GM21447 (cell line): ENCODE results near the gene FAM221B.

Experiments
- ATAC-seq: cut with Tn5 transposase; IDR thresholded peaks from one replicate; pipeline ENCODE4 v1.9.1; 2021; ENCODE audit not compliant: unreplicated experiment

FAM221B gene

DNA sequence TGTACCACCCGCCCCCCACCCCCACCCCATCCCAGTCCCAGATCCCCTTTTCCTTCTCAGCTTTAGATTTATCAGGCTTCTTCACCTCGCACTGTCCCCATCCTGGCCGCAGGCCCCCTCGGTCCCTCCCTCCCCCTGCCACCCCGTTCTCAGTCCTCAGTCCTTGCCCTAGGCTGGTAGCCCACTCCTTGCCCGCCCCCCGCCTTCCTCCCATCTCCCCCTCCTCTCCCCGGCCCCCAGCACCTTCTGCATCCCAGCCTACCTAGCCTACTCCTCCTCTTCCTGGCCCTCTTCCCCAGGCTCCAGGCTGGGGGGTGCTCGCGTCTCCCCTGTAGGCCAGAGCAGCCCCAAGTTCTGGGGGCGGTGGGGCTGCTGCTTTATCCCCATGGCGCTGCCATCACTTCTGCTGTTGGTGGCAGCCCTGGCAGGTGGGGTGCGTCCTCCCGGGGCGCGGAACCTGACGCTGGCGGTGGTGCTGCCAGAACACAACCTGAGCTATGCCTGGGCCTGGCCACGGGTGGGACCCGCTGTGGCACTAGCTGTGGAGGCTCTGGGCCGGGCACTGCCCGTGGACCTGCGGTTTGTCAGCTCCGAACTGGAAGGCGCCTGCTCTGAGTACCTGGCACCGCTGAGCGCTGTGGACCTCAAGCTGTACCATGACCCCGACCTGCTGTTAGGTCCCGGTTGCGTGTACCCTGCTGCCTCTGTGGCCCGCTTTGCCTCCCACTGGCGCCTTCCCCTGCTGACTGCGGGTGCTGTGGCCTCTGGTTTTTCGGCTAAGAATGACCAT is 36.3 kb downstream of the FAM221B start:
- ATAC-seq = no peak

DNA sequence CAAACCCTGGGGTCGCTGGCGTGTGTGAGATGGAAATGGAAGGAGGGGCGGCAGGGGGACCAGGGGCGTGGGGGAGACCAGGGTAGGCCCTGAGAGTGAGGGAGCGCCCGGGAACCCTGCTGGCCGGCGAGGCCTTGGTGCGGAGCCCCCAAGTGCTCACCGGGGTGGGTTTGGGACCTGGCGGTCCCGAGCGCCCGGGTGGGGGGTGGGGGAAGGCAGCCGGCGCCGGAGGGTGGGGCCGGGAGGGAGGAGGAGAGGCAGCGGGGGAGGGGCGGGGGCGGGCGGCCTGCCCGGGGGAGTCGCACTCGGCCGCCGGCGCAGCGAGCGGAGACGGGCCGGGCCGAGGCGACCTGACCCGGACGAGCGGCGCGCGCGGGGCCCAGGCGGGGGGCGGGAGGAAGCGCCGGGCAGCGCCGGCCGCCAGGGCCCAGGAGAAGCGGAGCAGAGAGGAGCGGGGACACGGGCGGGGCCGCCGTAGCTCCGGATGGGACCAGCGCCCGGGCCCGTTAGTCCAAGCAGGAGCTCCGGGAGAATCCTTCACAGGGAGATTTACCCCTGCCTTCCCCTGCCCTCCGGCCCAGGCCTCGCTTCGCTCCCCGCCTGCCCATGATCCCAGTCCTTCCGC is 37.1 kb downstream of the FAM221B start, which contains the start of gene NPR2:
TSS of gene NPR2 (plus strand) at position 295 of the 625 bp plus-strand sequence. CDS start 818 bp downstream, outside the sequence.
- no peak for ATAC-seq

DNA sequence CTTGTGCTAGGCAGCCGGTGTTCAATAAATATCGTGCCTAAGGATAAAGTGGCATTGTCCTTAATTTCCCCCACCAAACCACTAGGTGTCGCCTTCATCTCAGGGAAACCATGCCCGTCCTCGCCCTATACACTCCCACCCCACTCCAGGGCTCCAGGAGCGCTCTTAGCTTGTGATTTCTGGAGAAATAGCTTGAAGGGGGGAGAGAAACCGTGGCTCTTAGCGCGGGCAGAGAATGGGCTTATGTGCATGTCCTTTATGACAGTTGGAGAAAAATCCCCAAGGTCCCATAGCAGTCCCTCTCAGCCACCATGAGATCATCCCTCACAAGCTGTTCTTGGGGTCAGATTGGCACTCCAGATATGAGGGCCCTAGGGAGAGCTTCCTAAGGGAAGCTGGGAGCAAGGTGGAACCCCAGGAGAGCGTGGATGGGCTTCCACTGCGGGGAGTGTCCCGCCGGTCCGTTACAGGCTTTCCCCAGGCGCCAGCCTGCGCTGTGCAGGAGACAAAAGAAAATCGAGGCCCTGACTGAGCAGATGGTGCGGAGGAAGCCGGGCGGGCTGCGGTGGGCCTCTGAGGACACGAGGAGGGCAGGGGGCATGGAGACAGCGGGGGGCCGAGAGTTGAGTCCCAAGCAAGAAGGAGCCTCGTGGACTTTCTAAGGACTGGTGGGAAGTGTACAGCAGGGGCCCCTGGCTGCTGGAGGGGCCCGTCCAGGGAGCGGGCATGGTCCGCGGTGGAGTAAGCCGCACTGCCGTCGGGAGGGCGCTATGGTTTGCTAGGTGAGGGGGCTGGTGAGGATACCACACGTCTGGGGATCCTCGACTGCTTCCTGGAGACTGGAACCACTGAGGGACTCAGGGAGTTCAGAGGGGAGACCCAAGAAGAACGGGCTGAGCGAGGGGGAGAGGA is 37.9 kb downstream of the FAM221B start:
- ATAC-seq = no peak

DNA sequence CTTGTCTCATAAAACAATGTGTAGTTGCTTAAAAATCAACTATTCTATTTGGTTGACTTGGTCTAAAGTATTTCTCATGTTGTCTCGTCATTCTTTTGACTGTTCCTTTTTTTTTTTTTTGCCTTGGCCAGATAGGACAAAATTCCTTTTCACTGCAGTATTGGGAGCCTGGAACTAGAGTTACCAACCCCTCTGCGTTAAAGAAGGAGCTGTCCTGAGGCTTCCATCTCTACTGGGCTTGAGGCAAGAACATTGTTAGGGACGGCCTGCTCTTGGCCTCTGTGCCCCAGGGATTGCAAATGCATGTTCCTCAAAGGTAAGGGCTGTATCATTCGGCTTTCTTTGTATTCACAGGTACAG is 38.5 kb downstream of the FAM221B start:
- ATAC-seq = no peak

- no peak for ATAC-seq
Measured at GRCh38 chr9:35789541-35789940, 39.0 kb downstream of the FAM221B start.

DNA sequence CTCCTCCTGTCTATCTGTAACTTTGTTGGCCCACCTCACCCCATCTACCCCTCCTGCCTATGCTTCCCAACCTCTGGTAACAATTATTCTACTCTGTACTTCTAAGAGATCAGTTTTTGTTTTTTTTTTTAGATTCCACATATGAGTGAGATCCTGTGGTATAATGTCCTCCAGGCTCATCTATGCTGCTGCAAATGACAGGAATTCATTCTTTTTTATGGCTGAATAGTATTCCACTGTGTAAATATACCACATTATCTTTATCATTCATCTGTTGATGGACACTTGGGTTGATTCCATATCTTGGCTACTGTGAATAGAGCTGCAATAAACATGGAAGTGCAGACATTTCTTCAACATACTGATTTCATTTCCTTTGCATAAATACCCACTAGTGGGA is 45.1 kb downstream of the FAM221B start:
- no peak for ATAC-seq

GRCh38 chr9:35781066-35781465 is 47.5 kb downstream of the FAM221B start:
- no peak for ATAC-seq

DNA sequence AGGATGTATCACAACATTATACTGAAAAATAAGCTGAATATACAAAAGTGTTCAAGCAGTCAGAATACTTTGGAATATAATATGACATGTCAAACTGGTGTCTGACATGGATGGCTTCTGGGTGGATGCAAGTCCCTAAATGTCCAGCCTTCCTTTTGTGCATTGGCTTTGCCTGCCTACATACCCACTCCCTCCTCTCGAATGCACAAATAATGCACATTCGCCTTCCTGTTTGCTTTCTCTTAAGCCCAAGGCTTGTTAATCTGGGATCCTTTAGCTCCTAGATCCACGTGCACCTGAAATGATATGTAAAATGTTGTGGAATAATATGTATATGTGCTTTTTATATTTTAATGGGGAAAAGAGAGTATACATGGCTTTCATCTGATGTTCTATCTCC is 50.0 kb downstream of the FAM221B start:
- no peak for ATAC-seq

DNA sequence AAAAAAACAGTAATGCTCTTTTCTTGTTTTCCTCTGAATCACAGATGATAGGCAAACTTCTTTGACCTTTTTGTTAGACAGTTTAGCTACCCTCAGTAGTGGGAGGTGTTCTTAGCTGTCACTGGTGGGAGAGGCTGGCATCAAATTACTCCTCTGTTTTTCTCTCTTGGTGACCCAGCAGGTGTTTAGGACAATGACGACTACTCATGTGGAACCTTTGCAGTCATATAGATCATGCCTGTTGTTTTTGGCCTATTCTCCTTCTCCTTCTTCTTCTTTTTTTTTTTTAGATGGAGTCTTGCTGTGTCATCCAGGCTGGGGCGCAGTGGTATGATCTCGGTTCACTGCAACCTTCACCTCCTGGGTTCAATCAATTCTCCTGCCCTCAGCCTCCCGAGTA is 52.5 kb downstream of the FAM221B start:
- no peak for ATAC-seq

DNA sequence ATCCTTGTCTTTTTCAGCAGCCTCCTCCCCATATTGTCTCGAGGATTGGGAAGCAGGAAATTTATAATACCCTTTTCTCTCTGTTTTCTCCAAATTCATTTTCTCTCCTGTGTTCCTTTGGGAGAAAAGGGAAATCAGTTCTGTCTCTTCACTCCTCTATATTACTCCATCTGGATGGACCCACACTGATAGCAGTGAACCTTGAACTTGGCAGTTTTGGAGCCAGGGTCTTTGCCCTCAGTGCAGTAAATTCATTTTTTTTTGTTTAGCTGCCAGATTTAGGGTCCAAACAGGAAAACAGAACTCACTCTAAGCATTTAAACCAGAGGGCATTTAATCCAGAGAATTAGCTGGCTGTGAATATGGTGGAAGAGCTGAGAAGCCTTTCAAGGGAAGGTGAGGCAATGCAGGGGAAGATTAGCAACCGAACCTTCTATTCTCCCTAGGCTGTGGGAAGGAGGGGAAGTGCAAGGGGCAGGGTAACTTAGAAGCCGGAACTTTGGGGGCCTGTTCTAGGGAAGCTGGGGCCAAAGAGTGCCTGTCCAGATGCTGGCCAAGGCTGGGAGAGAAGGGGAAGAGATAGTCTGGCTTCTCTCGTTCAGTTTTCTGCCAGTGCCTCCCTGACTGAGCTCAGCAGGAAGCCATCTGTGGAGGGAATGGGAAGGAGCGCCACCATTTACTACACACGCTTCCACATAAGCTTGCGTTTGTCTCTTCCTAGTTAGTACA is 53.5 kb downstream of the FAM221B start:
- ATAC-seq = no peak

DNA sequence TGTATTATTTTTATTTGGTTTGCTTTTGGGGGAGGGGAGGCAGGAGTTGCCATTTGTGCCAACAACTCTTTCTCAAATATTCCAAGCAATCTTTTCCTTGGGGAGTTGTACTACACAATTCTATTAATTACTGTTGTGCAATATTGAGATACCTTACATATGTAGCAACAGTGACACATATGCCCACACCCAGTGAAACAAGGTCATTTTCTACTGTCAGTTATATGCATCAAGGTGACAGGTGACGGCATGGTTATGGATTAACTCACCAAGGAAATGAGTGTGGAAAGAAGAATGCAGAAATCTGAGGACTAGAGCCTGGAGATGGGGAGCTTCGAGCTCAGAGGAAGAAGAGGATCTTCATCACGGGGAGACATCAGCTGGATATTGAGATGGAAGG is 56.6 kb downstream of the FAM221B start:
- no peak for ATAC-seq

DNA sequence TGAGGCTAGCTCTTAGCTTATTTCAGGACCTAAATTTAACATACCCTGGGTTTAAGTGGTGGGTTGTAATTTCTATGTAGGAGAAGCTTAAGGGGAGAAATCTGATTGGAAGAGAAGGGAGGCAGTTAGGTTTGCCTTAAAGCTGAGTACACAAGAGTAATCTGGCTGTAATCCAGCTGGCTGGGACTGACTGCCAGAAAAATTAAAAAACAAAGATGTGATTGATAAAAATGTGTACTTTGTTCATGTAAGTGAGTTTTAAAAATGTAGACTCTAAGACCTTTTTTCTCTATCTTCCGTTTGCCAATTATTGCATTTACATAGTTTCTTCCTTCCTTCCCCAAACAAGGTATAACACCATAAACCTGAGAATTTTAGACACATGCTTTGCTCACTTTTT is 57.0 kb downstream of the FAM221B start:
- ATAC-seq = no peak

GRCh38 chr9:35771075-35771433 is 57.5 kb downstream of the FAM221B start:
- ATAC-seq = no peak

- ATAC-seq = no peak
Measured at GRCh38 chr9:35769763-35770162, 58.8 kb downstream of the FAM221B start.

DNA sequence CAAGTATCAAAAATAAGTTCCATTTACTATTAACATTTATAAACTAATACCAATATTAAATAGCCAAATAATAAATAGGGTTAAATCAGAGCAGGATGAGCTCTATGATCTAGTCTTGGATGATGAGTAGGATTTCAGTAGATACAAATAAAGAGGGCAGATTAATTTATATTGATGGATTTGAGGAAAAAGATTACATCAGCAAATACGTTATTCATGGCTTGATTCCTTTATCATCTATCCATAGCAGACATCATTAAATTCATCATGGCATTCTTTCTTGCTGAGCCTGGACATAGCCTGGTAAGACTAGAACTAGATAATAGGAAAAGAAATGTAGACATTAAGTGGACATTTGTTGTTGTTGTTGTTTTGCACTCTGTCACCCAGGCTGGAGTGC is 61.1 kb downstream of the FAM221B start:
- no peak for ATAC-seq

DNA sequence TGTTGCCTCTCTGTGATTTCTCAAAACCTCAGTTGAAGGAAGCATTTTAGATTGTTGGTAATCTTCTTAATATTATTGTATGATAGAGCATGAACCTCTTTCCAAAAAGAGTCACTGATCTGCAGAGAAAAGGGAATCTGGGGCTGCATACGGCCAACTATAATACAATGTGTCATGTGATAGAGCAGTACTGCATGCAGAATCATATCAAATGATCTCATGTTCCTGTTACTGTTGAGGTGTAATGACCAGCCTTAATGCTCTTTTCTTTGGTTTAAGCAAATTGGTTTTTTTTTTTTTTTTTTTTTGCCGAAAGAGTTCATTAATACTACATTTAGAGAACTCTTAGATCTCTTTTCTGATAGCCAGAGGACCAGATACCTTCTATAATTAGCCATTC is 61.5 kb downstream of the FAM221B start:
- no peak for ATAC-seq
